Mesodermal cell (in vitro differentiated cells): ENCODE data around the gene KCNV2.

Experiments used
- H3K27ac ChIP-seq: 2 replicates; pipeline ENCODE4 v1.7.0; 2013; ENCODE audit warnings: mild to moderate bottlenecking, low read depth, low read length, moderate library complexity; ENCODE audit not compliant: severe bottlenecking
- H3K36me3 ChIP-seq: 2 replicates; pipeline ENCODE4 v1.7.1; 2013; ENCODE audit warnings: mild to moderate bottlenecking, low read length, moderate library complexity; ENCODE audit not compliant: control insufficient read depth, insufficient read depth
- H3K4me1 ChIP-seq: one replicate; pipeline ENCODE4 v1.7.1; 2013; ENCODE audit warnings: mild to moderate bottlenecking, low read length; ENCODE audit not compliant: insufficient read depth, control insufficient read depth, poor library complexity, severe bottlenecking
- H3K4me3 ChIP-seq: 2 replicates; pipeline ENCODE4 v1.7.0; 2013; ENCODE audit warnings: low read length, control low read depth, mild to moderate bottlenecking; ENCODE audit not compliant: insufficient read depth, poor library complexity, severe bottlenecking; ENCODE audit errors: extremely low read depth
- H3K9me3 ChIP-seq: 2 replicates; pipeline ENCODE4 v1.7.1; 2013; ENCODE audit warnings: mild to moderate bottlenecking, low read length, moderate library complexity; ENCODE audit not compliant: control insufficient read depth
- WGBS, 2 experiments: methylation state at CpG; one replicate each; pipeline ENCODE4 v1.1.5; 2013; ENCODE audit warnings: missing lambda C conversion rate in 2 of 2; ENCODE audit not compliant: insufficient coverage in 2 of 2; 5-methylcytosine and 5-hydroxymethylcytosine counted together

The KCNV2 gene

DNA sequence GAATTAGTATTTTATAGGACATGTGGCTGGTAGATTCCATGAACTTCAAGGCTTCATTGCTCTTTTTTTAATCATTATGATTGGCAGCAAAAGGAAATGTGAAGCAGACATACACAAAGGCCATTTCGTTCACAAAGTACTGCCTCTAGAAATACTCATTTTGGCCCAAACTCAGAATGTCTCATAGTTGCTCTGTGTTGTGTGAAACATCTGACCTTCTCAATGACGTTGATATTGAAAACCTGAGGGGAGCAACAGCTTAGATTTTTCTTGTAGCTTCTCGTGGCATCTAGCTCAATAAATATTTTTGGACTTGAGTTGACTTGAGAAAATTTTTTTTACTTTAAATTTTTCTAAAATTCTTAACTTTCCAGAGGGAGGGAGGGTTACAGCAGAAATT is 12.4 kb downstream of the KCNV2 start:
- no peaks in the 10 kb centered on the region for H3K9me3 ChIP-seq
- H3K4me3 ChIP-seq, result no peak overlapping the region
- peaks cover 25% of the 10 kb centered on the region for H3K4me1 ChIP-seq
- WGBS, 2 experiments, result 92 to 100% methylated on average over 1 to 2 of the region's 3 CpGs
- no peak overlapping the region for H3K27ac ChIP-seq
- H3K36me3 ChIP-seq, result peaks cover 20% of the 10 kb centered on the region

DNA sequence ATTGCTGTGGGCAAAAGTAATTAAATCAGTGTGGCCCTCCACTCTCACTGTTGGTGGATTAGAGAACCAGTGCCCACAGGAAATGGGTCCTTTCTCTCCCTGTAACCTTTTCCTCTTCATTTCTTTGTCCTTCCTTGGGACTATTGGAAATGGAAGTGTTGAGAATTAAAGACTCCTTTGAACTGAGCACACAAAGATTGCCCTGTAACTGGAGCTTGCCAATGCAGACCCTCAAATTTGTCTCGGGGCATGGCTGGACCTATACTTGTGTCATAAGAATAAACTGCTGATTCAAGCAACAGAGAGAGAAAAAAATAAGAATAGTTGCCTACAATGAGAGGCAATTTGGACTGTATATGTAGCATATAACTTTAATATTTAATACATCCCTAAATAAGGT is 13.7 kb downstream of the KCNV2 start:
- H3K9me3 ChIP-seq, result no peaks in the 10 kb centered on the region
- peaks cover 15% of the 10 kb centered on the region for H3K4me1 ChIP-seq
- H3K27ac ChIP-seq, result no peak overlapping the region
- peaks cover 20% of the 10 kb centered on the region for H3K36me3 ChIP-seq
- no peak overlapping the region for H3K4me3 ChIP-seq
- WGBS, 2 experiments, result 100% methylated on average over 1 of the region's 1 CpG; no CpG with 5 or more reads in 1 of the 2 experiments

DNA sequence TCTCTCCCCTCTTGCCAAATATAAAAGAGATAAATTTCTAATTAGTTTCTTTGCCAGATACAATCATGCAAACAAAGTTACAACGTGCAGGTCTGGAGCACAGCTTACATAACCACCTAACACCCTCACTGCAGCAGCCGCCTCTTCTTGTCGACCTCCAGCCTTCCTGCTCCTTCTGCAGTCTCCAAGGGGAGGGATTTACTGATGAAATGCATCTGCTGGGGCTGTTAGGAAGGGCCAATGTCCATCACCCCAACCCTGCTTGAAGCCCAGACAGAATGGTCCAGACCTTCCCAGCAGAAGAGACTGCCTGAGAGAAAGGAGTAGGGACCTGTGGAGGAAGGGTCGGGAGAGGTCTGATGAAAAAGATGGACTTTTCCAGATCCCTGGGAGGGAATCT is 15.2 kb downstream of the KCNV2 start:
- Histone ChIP-seq H3K9me3 (no peaks in the 10 kb centered on the region), H3K36me3 (peaks cover 20% of the 10 kb centered on the region), H3K4me1 (peaks cover 7% of the 10 kb centered on the region), H3K4me3 (no peak overlapping the region), H3K27ac (no peak overlapping the region)
- 86% methylated on average over 1 of the region's 4 CpGs for WGBS, 2 experiments

DNA sequence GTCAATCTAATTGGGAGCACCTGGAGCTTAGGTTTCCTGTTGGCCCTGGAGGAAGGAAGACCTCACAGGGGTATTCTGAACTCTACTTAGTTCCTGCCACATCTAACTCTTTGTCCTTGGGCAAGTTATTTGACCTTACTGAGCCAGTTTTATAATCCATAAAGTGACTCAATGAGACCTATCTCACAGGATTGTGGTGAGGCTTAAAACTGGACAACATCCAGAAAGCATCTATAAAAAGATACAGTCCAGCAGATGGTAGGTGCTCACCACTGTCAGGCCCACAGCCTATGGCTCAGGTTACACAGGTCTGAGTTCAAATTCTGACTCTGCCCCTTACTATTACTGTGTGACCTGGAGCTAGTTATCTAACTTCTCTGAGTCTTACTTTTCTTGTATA is 23.3 kb downstream of the KCNV2 start:
- peaks cover 16% of the 10 kb centered on the region for H3K36me3 ChIP-seq

DNA sequence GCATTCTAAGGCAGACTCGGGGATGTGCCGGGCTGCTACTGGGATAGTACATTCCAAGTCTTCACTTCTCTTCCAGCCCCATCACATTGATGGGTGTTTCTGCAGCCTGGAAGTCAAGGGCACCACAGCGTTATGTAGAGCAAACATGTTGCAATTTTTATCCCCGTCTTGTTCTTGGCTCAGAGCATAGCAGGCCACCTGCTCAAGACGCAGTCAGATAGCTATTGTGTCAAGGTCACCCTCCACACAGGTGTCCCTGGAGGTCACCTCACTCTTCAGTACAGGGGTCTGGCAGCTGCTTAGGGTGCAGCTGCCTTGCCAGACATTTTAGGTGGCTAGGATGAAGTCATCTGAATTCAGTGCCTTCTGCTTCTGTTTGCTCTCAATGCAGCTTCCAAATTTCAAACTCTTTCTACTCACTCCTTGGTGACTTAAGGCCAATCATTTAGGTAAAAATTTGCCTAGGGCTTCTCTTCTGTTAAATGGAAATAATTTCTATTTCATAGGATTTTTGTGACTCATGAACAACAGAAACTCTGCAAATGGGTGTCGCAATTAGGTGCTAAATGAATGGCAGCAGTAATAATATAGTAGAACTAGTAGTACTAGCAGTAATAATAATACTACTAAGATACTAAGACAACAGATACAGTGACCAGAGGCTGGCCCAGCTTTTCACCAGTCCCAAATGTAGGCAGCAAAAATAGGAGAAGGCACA is 24.3 kb downstream of the KCNV2 start:
- peaks cover 16% of the 10 kb centered on the region for H3K36me3 ChIP-seq
- H3K4me1 ChIP-seq, result peaks cover 23% of the 10 kb centered on the region
- H3K9me3 ChIP-seq, result no peaks in the 10 kb centered on the region
- H3K27ac ChIP-seq, result no peak overlapping the region
- H3K4me3 ChIP-seq, result no peak overlapping the region
- WGBS, 2 experiments, result 97 to 99% methylated on average over 4 to 5 of the region's 6 CpGs

More for the DNA sequence above, 23.3 kb downstream of the KCNV2 start:
- peaks cover 21% of the 10 kb centered on the region for H3K4me1 ChIP-seq
- H3K9me3 ChIP-seq, result no peaks in the 10 kb centered on the region
- no peak overlapping the region for H3K27ac ChIP-seq
- H3K4me3 ChIP-seq, result no peak overlapping the region

GRCh38 chr9:2742214-2742613 is 24.9 kb downstream of the KCNV2 start:
- Histone ChIP-seq H3K36me3 (peaks cover 16% of the 10 kb centered on the region), H3K4me1 (peaks cover 23% of the 10 kb centered on the region), H3K9me3 (no peaks in the 10 kb centered on the region), H3K27ac (peak overlapping the region; percentile 6), H3K4me3 (no peak overlapping the region)
- WGBS, 2 experiments, result 87 to 96% methylated on average over 6 to 7 of the region's 7 CpGs

DNA sequence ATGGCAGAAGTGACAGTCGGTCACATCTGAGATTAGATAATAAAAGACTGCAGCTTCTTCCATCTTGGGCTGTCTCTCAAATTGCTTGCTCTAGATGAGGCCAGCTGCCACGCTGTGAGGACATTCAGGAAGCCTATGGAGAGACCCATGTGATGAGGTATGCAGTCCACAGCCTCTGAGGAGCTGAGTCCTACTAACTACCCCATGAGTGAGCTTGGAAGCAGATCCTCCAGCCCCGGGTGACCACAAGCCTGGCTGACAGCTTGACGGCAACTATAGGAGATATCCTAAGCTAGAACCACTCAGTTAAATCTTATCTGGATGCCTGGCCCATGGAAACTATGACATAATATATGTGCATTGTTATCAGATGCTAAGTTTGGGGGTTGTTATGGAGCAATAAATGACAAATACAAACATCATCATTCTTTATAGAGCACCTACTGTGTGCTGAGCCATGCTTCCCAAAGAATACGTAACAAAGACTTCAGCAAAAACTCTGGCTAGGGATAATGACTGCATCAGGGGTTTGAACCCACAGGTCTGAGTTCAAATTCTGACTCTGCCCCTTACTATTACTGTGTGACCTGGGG is 26.7 kb downstream of the KCNV2 start:
- H3K9me3 ChIP-seq, result no peaks in the 10 kb centered on the region
- no peak overlapping the region for H3K4me3 ChIP-seq
- peaks cover 23% of the 10 kb centered on the region for H3K4me1 ChIP-seq
- no peak overlapping the region for H3K27ac ChIP-seq
- H3K36me3 ChIP-seq, result peaks cover 18% of the 10 kb centered on the region
- 94 to 95% methylated on average over 2 of the region's 5 CpGs for WGBS, 2 experiments

DNA sequence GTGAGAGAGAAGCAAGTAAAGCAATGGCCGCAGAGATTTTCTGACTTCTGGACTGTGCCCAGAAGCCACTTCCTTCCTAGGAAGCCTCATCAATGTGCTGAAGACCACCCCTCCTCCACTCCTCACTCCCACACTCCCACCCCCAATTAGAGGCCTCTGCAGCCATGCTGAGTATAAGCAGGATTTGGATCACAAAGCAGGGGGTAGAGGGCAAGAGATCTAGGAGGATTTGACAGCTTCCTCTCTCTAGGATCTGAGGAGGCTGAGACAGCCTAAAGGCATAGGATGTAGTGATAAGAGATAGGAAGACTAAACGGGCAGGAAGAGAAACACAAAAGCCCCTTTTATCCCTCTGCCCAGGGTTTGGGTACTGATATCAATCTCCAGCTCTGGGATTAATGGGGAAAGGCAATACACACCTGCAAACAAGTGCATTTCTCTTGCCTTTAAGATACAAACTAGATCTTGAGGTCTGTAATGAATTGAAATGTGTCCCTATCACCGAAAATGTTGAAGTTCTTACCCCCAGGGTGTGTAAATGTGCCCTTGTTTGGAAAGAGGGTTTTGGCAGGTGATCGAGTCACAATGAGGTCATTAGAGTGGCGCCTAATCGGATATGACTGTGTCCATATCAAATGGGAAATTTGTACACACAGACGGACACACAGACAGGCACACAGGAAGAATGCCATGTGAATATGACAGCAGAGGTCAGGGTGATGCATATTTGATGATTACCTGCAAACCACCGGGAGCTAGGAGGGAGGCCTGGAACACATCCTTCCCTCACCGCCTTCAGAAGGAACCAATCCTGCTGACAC is 28.5 kb downstream of the KCNV2 start:
- Histone ChIP-seq H3K4me1 (peaks cover 23% of the 10 kb centered on the region), H3K36me3 (peaks cover 16% of the 10 kb centered on the region), H3K4me3 (no peak overlapping the region), H3K27ac (peak overlapping the region; percentile 46), H3K9me3 (no peaks in the 10 kb centered on the region)
- 87 to 92% methylated on average over 7 to 8 of the region's 9 CpGs for WGBS, 2 experiments

- H3K4me3 ChIP-seq, result no peak overlapping the region
- no peaks in the 10 kb centered on the region for H3K9me3 ChIP-seq
- peaks cover 14% of the 10 kb centered on the region for H3K36me3 ChIP-seq
- H3K4me1 ChIP-seq, result peaks cover 14% of the 10 kb centered on the region
- WGBS, 2 experiments, result 89 to 100% methylated on average over 1 of the region's 2 CpGs
- no peak overlapping the region for H3K27ac ChIP-seq
Observed at GRCh38 chr9:2749485-2749884, 32.2 kb downstream of the KCNV2 start.

- Histone ChIP-seq H3K27ac (no peak overlapping the region), H3K4me1 (peaks cover 4% of the 10 kb centered on the region), H3K4me3 (no peak overlapping the region), H3K36me3 (peaks cover 32% of the 10 kb centered on the region), H3K9me3 (no peaks in the 10 kb centered on the region)
- no CpG with 5 or more reads among the region's 1 CpG for WGBS, 2 experiments
Observed at GRCh38 chr9:2755285-2755684, 38.0 kb downstream of the KCNV2 start.
